ENCODE results near the gene PID1.

DNA sequence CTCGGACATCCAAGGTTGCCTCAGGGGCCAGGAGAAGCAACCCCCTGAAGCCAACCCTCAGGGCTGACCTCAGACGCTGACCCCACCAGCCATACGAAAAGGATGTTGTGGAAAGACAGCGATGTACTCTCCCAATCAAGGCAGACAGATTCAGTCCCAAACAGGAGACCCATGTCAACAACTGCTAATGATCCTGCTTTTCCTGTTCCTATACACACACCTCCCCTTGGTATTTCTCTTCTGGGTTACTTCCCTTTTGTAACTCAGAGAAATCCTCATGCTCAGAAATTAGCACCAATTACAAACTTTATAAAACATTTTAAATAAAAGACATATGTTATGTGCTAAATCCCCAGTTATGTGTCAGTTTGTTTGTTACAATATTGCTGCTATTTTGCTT is 120.8 kb downstream of the PID1 start:
- no peak for TF ChIP-seq POLR2AphosphoS5 (IDR thresholded peaks at IDR 0.05)
- TF ChIP-seq, protein P1, sequence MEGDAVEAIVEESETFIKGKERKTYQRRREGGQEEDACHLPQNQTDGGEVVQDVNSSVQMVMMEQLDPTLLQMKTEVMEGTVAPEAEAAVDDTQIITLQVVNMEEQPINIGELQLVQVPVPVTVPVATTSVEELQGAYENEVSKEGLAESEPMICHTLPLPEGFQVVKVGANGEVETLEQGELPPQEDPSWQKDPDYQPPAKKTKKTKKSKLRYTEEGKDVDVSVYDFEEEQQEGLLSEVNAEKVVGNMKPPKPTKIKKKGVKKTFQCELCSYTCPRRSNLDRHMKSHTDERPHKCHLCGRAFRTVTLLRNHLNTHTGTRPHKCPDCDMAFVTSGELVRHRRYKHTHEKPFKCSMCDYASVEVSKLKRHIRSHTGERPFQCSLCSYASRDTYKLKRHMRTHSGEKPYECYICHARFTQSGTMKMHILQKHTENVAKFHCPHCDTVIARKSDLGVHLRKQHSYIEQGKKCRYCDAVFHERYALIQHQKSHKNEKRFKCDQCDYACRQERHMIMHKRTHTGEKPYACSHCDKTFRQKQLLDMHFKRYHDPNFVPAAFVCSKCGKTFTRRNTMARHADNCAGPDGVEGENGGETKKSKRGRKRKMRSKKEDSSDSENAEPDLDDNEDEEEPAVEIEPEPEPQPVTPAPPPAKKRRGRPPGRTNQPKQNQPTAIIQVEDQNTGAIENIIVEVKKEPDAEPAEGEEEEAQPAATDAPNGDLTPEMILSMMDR (IDR thresholded peaks at IDR 0.05), result no peak
